Measurements from ENCODE around the gene PRG2. TPM values are rescaled to one million over a fixed set of nuclear protein-coding genes. Genes with fewer than 3 reads are reported as not detected.

The PRG2 gene
- polyA plus RNA-seq, 1 donor from 2014 or later: not detected

DNA sequence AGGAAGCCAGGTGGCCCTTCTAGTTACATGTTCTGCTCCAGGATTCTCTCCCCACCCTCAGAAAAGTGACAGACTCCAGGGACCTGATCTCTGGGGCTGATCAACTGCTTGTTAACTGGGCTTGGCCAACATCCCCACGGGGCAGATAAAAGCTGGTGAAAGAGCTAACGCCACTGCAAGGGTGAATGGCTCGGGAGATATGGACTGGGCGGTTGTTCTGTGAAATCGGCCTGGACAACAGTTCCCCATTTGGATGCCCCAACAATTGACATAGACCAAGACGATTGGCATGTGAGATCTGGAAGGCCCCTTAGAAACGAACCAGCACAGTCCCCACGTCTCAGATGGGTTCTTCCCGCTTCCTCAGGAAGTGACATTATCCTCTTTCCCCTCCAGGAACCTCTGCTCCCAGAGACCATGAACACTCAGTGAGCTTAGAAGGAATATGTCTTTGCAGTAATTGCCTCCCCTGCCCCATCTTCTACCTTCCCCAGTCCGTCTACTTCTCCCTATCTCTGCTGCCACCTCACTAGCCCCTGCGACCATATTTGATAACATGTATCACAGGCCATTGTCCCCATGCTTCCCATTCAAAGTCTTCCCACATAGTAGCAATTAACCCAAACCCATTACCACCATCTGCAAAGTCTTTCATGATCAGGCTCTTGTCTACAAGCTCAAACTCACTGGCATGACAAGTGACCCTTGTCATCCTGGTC is 5.6 kb upstream of the PRG2 start:
- Mint-ChIP-seq H3K4me3 (no peak overlapping the region), H3K4me1 (no peaks in the 10 kb centered on the region), H3K36me3 (no peaks in the 10 kb centered on the region), H3K9me3 (no peaks in the 10 kb centered on the region), H3K27ac (no peak overlapping the region), H3K27me3 (no peaks in the 10 kb centered on the region)

DNA sequence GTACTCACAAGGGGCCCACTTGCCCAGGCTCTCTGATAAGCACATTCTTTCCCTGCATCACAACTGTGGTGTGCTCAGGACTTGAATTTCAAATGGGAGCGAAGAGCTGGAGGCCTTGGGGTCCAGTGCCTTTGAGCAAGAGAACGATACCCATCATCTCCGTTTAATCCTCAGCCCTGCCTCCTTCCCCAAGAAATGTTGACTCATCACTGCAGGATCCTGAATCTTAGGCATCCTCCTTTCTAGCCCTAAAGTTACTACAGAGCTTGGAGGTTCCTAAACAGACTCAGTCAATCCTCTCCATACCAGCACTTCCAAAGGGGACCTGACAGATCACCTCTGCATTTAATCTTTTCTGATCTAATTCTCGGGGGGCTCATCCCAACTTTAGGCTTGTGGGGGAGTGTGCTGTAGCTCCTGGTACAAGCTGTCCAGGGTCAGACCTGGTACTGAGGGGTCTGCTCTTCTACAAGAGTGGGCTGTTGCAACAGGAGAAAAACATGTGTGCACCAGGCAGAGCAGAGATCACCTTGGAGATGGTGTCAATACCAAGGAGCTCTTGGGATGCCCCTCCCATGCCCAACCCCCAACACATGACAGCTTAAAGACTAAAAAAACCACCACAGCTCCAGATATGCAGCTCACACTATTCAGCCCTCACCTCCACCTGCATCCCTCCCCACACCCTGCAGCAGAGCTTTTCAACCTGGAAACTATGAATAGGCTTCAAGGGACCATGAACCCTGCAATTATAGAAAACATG is 3.9 kb upstream of the PRG2 start:
- no peaks in the 10 kb centered on the region for H3K9me3 Mint-ChIP-seq
- H3K27me3 Mint-ChIP-seq: no peaks in the 10 kb centered on the region
- no peak overlapping the region for H3K4me3 Mint-ChIP-seq
- no peaks in the 10 kb centered on the region for H3K36me3 Mint-ChIP-seq
- H3K27ac Mint-ChIP-seq: no peak overlapping the region
- H3K4me1 Mint-ChIP-seq: no peaks in the 10 kb centered on the region

DNA sequence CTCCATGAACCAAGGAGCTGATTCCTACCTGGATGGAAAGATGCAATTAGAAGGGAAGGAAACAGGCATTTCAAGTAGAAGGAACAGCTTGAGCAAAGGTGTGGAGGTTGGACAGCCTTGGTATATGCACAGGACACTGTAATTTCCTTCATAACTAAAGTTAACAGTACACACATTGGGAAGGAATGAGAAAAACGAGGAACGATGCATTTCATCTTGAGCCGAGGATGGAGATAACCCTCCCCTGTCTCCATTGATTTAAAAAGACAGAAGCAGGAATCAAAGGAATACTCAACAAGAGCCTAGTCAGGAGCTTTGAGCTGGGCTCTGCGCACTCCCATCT is 2.3 kb upstream of the PRG2 start:
- no peaks in the 10 kb centered on the region for H3K9me3 Mint-ChIP-seq
- H3K36me3 Mint-ChIP-seq: no peaks in the 10 kb centered on the region
- peak overlapping the region in 1 of 4 donors; percentile 56 for H3K4me3 Mint-ChIP-seq
- no peaks in the 10 kb centered on the region for H3K27me3 Mint-ChIP-seq
- no peak overlapping the region for H3K27ac Mint-ChIP-seq
- H3K4me1 Mint-ChIP-seq: no peaks in the 10 kb centered on the region

DNA sequence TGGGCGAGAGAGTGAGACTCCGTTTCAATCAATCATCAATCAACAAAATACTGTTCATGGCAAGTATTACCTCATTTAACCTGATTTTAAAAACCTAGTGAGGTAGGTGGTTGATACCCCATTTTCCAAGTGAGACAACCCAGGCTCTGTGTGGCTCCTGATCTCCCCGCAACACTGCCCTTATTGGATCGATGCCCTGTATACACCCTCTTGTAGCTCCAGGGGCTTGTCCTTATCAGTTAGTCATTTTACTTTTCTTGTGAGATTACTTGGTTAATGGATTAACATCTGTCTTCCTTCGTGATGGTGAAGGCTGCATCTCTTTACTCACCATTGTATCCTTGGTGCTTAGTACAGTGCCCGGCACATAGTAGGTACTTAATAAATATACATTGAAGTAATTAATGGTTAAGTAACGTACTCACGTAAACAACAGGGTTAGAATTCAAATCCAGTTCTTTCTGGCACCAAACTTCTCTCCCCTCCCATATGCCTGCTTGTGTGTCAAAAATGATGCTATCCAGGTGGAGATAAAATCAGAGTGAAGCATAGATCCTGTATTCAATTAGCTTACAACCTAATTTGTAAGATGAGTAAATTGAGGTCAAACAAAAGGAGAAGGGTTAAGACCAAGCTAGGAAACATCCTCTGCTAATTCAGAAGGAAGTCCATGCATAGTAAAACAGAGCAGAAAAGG is 1.8 kb upstream of the PRG2 start:
- H3K27me3 Mint-ChIP-seq: no peaks in the 10 kb centered on the region
- no peak overlapping the region for H3K27ac Mint-ChIP-seq
- no peaks in the 10 kb centered on the region for H3K36me3 Mint-ChIP-seq

DNA sequence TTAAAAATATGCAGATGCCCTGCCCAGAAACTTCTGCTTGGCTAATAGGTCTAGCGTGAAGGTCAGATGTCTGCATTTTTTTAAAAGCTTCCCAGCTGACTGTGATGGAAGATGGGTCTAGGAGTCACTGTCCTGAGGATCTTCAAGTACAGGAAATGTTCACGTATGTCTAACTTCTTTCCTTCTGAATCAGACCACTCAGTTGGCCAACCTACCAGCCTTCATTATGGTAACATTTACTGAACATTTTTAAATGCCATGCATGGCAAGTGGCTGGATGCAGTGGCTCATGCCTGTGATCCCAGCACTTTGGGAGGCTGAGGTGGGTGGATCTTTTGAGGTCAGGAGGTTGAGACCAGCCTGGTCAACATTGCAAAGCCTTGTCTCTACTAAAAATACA is 1.1 kb upstream of the PRG2 start:
- H3K27ac Mint-ChIP-seq: no peak overlapping the region
- no peaks in the 10 kb centered on the region for H3K4me1 Mint-ChIP-seq
- no peaks in the 10 kb centered on the region for H3K27me3 Mint-ChIP-seq
- no peak overlapping the region for H3K4me3 Mint-ChIP-seq
- no peaks in the 10 kb centered on the region for H3K9me3 Mint-ChIP-seq
- H3K36me3 Mint-ChIP-seq: no peaks in the 10 kb centered on the region

More for the DNA sequence above, 1.8 kb upstream of the PRG2 start:
- Mint-ChIP-seq H3K4me1 (no peaks in the 10 kb centered on the region), H3K9me3 (no peaks in the 10 kb centered on the region), H3K4me3 (no peak overlapping the region)

DNA sequence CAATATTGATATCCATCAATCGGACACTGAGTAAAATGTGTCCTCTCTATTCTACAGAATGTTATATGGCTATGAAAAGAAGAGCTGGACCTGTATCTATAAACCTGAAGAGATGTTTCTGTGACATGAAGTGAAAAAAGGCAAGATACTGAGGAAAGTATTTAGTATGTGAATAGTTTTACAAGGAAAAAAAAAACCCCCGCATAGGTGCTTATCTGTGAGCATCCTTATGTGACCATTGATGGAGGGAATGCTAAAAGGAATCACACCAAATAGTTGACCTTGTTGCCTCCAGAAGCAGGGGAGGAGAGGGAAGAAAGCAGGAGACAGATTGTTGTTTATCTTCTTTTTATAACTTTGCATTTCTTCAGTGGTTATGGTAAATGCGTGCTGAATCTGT is 661 bp upstream of the PRG2 start:
- Mint-ChIP-seq H3K4me3 (no peak overlapping the region), H3K9me3 (no peaks in the 10 kb centered on the region), H3K27me3 (no peaks in the 10 kb centered on the region), H3K4me1 (no peaks in the 10 kb centered on the region), H3K36me3 (no peaks in the 10 kb centered on the region), H3K27ac (no peak overlapping the region)

DNA sequence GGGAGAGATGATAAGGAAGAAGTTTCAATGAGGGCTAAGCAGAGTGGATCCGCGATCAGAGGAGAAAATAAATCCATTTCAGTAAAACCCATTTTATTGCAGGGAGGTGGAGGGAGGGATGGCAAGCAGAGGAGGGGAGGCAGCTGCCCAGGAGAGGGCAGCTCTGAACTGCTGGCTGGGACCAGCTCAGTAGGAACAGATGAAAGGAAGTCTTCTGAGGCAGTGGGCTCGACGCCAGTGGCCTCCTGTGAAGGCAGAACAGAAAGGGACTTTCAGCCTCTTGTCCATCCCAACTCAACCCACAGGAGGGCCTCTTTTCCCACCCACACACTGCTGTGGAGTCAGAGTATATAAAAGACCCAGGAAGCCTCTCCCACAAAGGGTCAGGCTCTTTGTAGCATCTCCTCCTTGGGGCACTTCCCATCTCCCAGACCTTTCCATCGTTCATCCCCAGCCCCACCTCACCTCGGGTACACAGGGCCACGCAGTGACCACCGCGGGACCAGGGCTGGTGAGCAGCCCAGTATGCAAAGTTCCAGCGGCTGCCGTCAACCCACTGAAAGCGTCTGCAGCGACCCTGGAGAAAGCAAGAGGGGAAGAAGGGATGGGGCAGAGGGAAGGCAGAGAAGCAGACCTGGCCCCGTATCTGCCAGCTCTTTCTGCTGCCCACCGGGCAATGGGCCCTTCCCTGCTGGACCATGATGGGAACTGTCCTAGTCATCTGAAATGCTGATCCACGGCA is 3.0 kb downstream of the PRG2 start:
- Mint-ChIP-seq H3K4me1 (no peaks in the 10 kb centered on the region), H3K4me3 (no peak overlapping the region), H3K27ac (peak overlapping the region in 1 of 3 donors; percentile 31), H3K36me3 (no peaks in the 10 kb centered on the region), H3K27me3 (peaks cover 5% of the 10 kb centered on the region), H3K9me3 (peaks cover 0 to 2% (median 0%) of the 10 kb centered on the region in 3 donors)

DNA sequence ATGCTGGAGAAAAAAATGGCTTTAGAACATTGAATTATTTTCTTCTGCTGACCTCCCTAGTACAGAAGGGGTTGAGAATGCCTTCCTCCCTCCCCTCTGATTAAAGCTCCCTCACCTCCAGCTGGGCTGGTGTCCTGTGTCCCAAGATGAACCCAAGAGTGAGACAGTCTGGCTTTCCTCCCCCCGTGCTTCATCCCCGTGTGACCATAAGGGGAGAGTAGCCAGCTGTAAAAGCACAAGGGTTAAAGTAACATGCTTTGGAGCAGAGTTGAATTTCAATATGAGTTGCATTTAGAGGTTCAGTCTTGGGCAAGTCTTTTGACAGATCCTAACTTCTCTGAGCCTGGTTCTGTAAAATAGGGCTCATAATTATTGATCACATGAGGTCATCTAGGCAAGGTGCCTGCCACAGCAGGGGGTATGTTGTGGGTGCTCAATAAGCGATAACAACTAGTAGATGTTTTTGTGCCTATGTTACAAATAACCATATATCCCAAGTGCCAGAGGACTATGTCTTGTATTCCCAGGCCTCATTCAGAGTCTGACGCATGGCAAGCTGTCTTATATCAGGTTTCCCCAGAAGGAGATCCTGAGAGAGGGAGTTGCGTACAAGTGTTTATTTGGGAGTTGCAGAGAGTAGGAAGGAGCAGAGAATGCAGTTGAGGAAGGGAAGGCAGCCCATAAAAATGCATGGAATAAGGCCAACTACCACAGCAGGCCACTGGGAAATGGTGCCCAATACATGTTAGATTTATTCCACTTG is 4.1 kb downstream of the PRG2 start:
- Mint-ChIP-seq H3K4me3 (no peak overlapping the region), H3K4me1 (no peaks in the 10 kb centered on the region), H3K27ac (no peak overlapping the region), H3K36me3 (no peaks in the 10 kb centered on the region), H3K9me3 (peaks cover 0 to 2% (median 0%) of the 10 kb centered on the region in 3 donors), H3K27me3 (peaks cover 10% of the 10 kb centered on the region)

DNA sequence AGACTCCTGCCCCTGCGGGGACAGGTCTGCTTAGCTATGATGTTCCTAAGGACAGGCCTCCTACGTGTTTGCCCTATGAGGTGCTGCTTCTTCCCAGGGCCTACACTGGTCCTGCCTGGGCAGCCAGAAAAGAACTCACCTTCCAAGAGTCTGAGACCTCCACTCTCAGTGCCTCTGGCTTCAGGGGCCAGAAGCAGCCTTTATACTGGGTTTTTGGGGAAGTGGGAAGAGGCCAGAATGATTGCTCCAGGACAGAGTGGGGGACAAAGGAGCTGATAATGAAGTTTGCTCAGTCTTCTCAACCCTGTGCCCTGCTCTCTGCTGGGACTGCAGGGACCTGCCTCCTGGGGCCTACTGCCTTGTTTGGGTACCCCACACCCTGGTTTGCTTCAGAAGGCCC is 9.5 kb downstream of the PRG2 start, which contains the start of gene PRG3:
PRG3 (minus strand) TSS at position 176 of the 400 bp plus-strand sequence. CDS start 442 bp downstream, outside the sequence.
- Mint-ChIP-seq H3K36me3 (no peaks in the 10 kb centered on the region), H3K27ac (no peak within 1 kb of the TSS)

DNA sequence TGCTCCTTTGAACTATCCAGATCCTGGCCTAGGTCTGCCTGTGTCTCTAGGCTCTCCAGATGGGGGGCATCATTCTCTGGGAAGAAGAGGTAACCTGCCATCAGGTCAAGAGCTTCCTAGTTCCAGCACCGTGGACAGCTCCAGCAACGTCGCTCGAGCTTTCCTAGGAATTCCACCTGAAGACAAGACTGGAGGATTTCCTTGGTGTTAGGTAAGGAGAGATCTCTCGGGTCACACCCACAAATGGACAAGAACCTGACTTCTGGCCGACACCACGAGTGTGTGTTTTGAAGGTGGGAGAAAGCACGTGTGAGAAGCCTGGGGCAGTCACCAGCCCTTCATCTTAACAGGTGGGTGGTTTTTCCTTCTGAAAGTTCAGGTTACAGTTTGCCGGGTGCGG is 10.7 kb downstream of the PRG2 start:
- Mint-ChIP-seq H3K27me3 (peaks cover 15% of the 10 kb centered on the region), H3K9me3 (peaks cover 0 to 3% (median 2%) of the 10 kb centered on the region in 3 donors), H3K4me3 (no peak overlapping the region), H3K27ac (no peak overlapping the region), H3K36me3 (no peaks in the 10 kb centered on the region), H3K4me1 (no peaks in the 10 kb centered on the region)

More for the DNA sequence above, 9.5 kb downstream of the PRG2 start, which contains the start of gene PRG3:
- H3K4me1 Mint-ChIP-seq: no peaks in the 10 kb centered on the region
- H3K27me3 Mint-ChIP-seq: peaks cover 15% of the 10 kb centered on the region
- no peak within 1 kb of the TSS for H3K4me3 Mint-ChIP-seq
- peaks cover 0 to 3% (median 2%) of the 10 kb centered on the region in 3 donors for H3K9me3 Mint-ChIP-seq

DNA sequence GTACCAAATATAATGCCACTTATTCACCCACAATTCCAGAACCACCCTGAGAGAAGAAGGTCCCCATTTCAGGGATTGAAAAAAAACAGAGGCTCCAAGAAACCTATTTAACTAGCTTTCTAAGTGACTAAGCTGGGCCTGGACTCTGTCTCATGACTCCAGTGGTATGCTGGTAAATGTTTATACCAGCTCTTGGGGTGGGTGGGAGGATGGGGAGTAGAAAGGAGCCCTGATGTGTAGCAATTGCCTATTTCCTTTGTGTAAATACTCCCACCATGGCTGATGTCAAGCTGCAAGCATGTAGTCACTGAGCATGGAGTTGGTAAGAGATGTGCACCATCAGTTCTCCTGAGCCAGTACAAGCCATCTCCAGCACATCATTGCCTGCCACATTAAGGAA is 12.3 kb downstream of the PRG2 start:
- Mint-ChIP-seq H3K9me3 (peaks cover 0 to 3% (median 0%) of the 10 kb centered on the region in 3 donors), H3K4me1 (no peaks in the 10 kb centered on the region), H3K36me3 (no peaks in the 10 kb centered on the region), H3K27ac (no peak overlapping the region), H3K4me3 (no peak overlapping the region), H3K27me3 (peaks cover 15% of the 10 kb centered on the region)

DNA sequence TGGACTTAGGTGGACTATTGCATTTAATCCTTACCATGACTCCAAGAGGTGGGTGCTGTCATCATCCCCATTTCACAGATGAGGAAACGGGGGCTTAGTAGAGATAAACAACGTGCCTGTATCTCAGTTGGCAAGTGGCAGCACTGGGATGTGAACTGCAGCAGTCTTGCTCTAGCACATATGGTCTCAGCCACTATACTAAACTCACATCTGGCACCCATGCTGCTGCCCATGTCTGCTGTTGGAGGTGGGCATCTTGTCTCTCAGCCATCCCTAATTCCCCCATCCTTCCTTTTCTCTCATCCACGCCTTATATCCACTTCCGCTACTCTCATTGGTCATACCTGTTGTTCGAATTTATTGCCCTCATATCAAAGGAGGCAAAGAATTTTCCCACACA is 13.3 kb downstream of the PRG2 start:
- H3K9me3 Mint-ChIP-seq: peaks cover 0 to 3% (median 0%) of the 10 kb centered on the region in 3 donors
- peaks cover 8% of the 10 kb centered on the region for H3K27me3 Mint-ChIP-seq
- no peaks in the 10 kb centered on the region for H3K36me3 Mint-ChIP-seq
- no peak overlapping the region for H3K27ac Mint-ChIP-seq
- no peaks in the 10 kb centered on the region for H3K4me1 Mint-ChIP-seq
- no peak overlapping the region for H3K4me3 Mint-ChIP-seq

DNA sequence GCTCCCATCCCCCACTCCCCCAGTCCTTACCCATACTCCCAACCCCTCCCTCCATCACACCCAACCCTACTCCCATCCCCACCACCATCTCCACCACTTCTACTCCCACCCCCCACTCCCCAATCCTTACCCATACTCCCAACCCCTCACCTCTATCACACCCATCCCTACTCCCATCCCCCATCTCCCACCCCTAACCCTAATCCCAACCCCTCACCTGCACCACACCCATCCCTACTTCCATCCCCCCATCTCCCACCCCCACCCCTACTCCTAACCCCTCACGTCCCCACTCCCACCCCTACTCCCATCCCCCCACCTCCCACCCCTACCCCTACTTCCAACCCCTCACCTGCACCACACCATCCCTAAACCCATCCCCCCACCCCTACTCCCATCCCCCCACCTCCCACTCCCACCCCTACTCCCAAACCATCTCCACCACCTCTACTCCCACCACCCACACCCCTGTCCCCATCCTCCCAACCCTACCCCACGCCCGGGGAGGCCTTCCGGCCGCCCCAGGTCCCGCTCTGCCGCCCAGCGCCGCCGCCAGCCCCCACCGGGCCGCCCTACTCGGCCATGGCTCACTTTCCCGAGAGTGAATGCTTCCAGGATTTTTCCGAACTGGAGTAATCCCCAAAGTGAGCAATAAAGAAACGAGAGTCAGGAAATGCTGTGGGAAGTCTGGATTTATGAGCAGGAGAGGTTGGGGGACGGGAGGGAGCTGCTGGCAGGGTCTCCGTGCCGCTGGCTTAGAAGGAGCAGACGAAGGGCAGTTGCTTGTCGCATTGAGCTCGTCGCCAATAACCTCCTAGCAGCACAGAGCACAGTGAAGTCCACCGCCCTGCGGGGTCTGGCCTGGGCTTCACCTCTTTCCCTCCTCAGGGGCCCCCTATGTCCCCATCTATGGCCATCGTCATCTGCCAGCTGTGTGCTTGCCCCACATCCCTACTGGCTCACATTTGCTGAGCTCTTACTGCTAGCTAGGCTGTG is 14.1 kb downstream of the PRG2 start:
- Mint-ChIP-seq H3K27ac (no peak overlapping the region), H3K36me3 (no peaks in the 10 kb centered on the region), H3K27me3 (peaks cover 5% of the 10 kb centered on the region), H3K9me3 (peaks cover 0 to 3% (median 0%) of the 10 kb centered on the region in 3 donors), H3K4me1 (no peaks in the 10 kb centered on the region), H3K4me3 (no peak overlapping the region)

All from IgD-negative memory B cell (primary cell).